ENCODE data around the gene ATP2A2. TPM values are rescaled to one million over a fixed set of nuclear protein-coding genes. Genes with fewer than 3 reads are reported as not detected.

ATP2A2 gene
- total and polyA plus RNA-seq, 12 donors: 20.8 to 312 (median 121) TPM

DNA sequence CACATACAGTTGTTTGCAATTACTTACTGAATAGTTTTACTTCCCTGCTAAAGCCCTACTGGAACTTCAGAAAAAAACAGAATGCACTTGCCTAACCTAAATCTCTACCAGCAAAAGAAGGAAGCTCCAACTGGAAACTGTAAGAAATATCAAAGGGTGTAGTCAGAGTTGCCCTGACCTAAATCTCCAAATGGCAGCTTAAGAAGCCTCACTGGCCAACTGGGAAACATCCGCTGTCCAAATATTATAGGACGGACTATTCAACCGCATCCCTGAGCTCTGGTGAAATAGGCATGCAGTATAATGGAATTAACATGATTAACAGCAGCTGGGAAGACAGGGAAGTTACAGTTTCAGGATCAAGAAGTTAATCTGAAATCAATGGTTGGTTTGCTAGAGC is 98.2 kb downstream of the ATP2A2 start:
- Histone ChIP-seq H3K27me3 (no peaks in the 10 kb centered on the region), H3K9me3 (replicated peaks in 1 of 3) (no peaks in the 10 kb centered on the region), H3K36me3 (replicated peaks in 1 of 2) (peaks cover 0 to 63% of the 10 kb centered on the region in 2 donors), H3K27ac (peak overlapping the region; percentile 5 to 72 (median 59)), H3K4me3 (no peak overlapping the region), H3K4me1 (replicated peaks in 1 of 2) (peaks cover 16 to 19% of the 10 kb centered on the region in 2 donors)
- no peak for TF ChIP-seq POLR2A (IDR thresholded peaks at IDR 0.05)
- TF ChIP-seq, protein P1, sequence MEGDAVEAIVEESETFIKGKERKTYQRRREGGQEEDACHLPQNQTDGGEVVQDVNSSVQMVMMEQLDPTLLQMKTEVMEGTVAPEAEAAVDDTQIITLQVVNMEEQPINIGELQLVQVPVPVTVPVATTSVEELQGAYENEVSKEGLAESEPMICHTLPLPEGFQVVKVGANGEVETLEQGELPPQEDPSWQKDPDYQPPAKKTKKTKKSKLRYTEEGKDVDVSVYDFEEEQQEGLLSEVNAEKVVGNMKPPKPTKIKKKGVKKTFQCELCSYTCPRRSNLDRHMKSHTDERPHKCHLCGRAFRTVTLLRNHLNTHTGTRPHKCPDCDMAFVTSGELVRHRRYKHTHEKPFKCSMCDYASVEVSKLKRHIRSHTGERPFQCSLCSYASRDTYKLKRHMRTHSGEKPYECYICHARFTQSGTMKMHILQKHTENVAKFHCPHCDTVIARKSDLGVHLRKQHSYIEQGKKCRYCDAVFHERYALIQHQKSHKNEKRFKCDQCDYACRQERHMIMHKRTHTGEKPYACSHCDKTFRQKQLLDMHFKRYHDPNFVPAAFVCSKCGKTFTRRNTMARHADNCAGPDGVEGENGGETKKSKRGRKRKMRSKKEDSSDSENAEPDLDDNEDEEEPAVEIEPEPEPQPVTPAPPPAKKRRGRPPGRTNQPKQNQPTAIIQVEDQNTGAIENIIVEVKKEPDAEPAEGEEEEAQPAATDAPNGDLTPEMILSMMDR (IDR thresholded peaks at IDR 0.05): no peak
- DNase-seq: peak in 1 of 7 donors; percentile 23
- intact Hi-C loops (cut with DNase I): no loop called here
- WGBS, 4 donors: 38 to 53% (median 49%) methylated on average over 3 of the region's 3 CpGs

DNA sequence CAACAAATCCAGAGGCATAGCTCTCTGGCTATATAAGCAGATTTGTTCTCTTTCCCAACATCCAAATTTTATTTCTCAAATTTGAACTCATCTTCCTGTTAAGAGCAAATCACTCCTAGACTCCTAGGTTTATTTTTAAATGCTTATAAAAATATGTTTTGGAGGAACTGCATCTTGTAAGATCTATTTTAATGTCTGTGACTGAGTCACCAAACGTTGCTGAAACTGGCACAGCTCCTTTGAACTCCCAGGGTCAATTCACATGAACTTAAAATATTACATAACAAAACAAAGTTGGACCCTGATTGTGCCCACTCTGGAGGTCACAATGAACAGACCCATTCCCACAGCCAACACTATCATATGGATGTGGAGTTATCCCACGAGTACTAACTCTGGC is 98.6 kb downstream of the ATP2A2 start:
- DNase-seq: peak in 3 of 7 donors; percentile 40 to 56 (median 44)
- Histone ChIP-seq H3K27me3 (no peaks in the 10 kb centered on the region), H3K4me1 (replicated peaks in 1 of 2) (peaks cover 16 to 23% of the 10 kb centered on the region in 2 donors), H3K9me3 (replicated peaks in 1 of 3) (no peaks in the 10 kb centered on the region), H3K27ac (peak overlapping the region; percentile 5 to 72 (median 60)), H3K4me3 (no peak overlapping the region), H3K36me3 (replicated peaks in 1 of 2) (peaks cover 0 to 59% of the 10 kb centered on the region in 2 donors)
- WGBS, 4 donors: 18 to 26% (median 24%) methylated on average over 2 of the region's 2 CpGs
- no peak for TF ChIP-seq POLR2A (IDR thresholded peaks at IDR 0.05)
- TF ChIP-seq, protein P1 (IDR thresholded peaks at IDR 0.05): no peak
- intact Hi-C loops (cut with DNase I): no loop called here

DNA sequence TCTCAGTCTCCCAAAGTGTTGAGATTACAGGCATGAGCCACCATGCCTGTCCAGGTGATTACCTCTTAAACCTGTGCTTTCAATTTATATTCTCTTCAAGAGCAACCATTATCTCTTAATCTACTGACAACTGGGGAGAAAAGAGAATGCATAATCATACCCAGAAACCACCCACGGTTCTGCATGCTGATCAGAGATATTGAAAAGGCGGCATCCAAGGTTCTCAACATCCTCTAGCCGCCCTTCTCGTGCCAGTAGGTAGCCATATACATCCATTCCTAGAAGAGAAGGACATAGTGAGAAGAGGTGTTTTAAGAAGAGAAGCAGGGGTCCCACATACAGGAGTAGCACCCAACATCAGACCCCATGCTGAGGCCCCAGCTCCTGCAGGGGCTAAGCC is 101.6 kb downstream of the ATP2A2 start:
- WGBS, 4 donors: 89 to 96% (median 93%) methylated on average over 4 of the region's 4 CpGs
- Histone ChIP-seq H3K27ac (no peak overlapping the region), H3K4me3 (no peak overlapping the region), H3K4me1 (replicated peaks in 1 of 2) (peaks cover 16 to 25% of the 10 kb centered on the region in 2 donors), H3K27me3 (no peaks in the 10 kb centered on the region), H3K36me3 (replicated peaks in 1 of 2) (peaks cover 0 to 58% of the 10 kb centered on the region in 2 donors), H3K9me3 (replicated peaks in 1 of 3) (no peaks in the 10 kb centered on the region)
- DNase-seq: no peak
- intact Hi-C loops (cut with DNase I): no loop called here
- TF ChIP-seq, protein P1 (IDR thresholded peaks at IDR 0.05): no peak
- TF ChIP-seq POLR2A (IDR thresholded peaks at IDR 0.05): no peak

Small RNA genes lying within 50 kb of the gene (small RNA-seq; reads per million reads assigned to genes)
- 0 reads per million in 2 donors for gene RN7SL769P

Other genes starting within 250 kb of the ATP2A2 start
- gene C12orf76, start 232.7 kb upstream of the ATP2A2 start, total RNA-seq: 10 to 100 TPM in 8 of 9 donors, 1 to 10 TPM in 1; 7.1 to 35.1 (median 15.6) TPM
- 10 to 100 TPM in 2 of 3 donors, 1 to 10 TPM in 1; 9.7 to 14.2 (median 12.1) TPM for gene C12orf76, start 232.7 kb upstream of the ATP2A2 start, polyA plus RNA-seq
- gene IFT81, start 156.9 kb upstream of the ATP2A2 start, total RNA-seq: 10 to 100 TPM in 5 of 9 donors, 1 to 10 TPM in 4; 4.0 to 19.2 (median 11.4) TPM
- gene IFT81, start 156.9 kb upstream of the ATP2A2 start, polyA plus RNA-seq: 10 to 100 TPM in 1 of 3 donors, 1 to 10 TPM in 2; 5.3 to 12.1 (median 5.9) TPM
- gene ANAPC7, start 122.5 kb downstream of the ATP2A2 start, total RNA-seq: 100 to 1,000 TPM in 1 of 9 donors, 10 to 100 TPM in 8; 27.4 to 114 (median 42.2) TPM
- gene ANAPC7, start 122.5 kb downstream of the ATP2A2 start, polyA plus RNA-seq: 10 to 100 TPM; 57.8 to 73.4 (median 63.8) TPM
- gene ARPC3, start 169.1 kb downstream of the ATP2A2 start, total RNA-seq: 100 to 1,000 TPM; 177 to 581 (median 271) TPM
- gene ARPC3, start 169.1 kb downstream of the ATP2A2 start, polyA plus RNA-seq: 100 to 1,000 TPM; 358 to 448 (median 362) TPM
- 10 to 100 TPM; 14.0 to 27.1 (median 22.1) TPM for gene GPN3, start 187.0 kb downstream of the ATP2A2 start, total RNA-seq
- gene GPN3, start 187.0 kb downstream of the ATP2A2 start, polyA plus RNA-seq: 10 to 100 TPM in 2 of 3 donors, 1 to 10 TPM in 1; 9.6 to 30.0 (median 11.5) TPM
- gene FAM216A, start 187.6 kb downstream of the ATP2A2 start, total RNA-seq: 10 to 100 TPM in 4 of 9 donors, 1 to 10 TPM in 5; 5.0 to 15.1 (median 8.6) TPM
- 10 to 100 TPM in 2 of 3 donors, 1 to 10 TPM in 1; 6.2 to 20.0 (median 10.8) TPM for gene FAM216A, start 187.6 kb downstream of the ATP2A2 start, polyA plus RNA-seq
- gene VPS29, start 220.9 kb downstream of the ATP2A2 start, total RNA-seq: 100 to 1,000 TPM in 5 of 9 donors, 10 to 100 TPM in 4; 56.7 to 263 (median 102) TPM
- gene VPS29, start 220.9 kb downstream of the ATP2A2 start, polyA plus RNA-seq: 100 to 1,000 TPM; 119 to 200 (median 140) TPM
- gene RAD9B, start 221.1 kb downstream of the ATP2A2 start, total RNA-seq: 1 to 10 TPM in 2 of 9 donors, under 1 TPM in 6, not detected in 1; 0.14 to 3.6 (median 0.42) TPM
- under 1 TPM; 0.20 to 0.24 (median 0.22) TPM for gene RAD9B, start 221.1 kb downstream of the ATP2A2 start, polyA plus RNA-seq